Measurements from ENCODE around the gene PACRG. TPM values are rescaled to one million over a fixed set of nuclear protein-coding genes. Genes with fewer than 3 reads are reported as not detected.

PACRG gene
- total RNA-seq, 1 donor, result under 0.01 TPM

DNA sequence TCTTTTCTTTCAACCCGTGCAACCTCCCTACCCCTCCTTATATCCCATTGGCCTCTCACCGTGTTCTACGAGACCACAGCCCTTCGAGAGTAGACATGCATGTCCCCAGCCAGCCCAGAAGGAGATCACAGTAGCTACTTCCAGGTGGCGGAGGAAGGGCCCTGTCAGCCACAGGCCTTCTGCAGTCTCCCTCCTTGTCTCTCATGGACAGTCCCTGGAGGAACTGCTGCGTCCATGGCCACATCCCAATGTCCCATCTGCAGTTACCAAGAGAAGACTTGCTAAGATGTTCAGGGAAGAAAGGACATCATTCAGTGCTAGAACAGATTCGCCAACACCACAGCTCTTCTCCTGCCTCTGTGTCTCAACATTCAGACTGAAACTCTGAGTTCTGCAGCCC lies 625.2 kb downstream of the PACRG start:
- H3K4me3 ChIP-seq (ENCODE audit: low read depth, low read length), result no peak overlapping the region
- no peak for DNase-seq (ENCODE audit: low read depth)
- TF ChIP-seq CTCF (IDR thresholded peaks at IDR 0.05; ENCODE audit: insufficient read depth, low read depth, low read length), result no peak

- DNase-seq (ENCODE audit: low read depth), result peak; percentile 57
- H3K4me3 ChIP-seq (ENCODE audit: low read depth, low read length), result no peak overlapping the region
Measured at GRCh38 chr6:163354085-163354484, 626.3 kb downstream of the PACRG start.

DNA sequence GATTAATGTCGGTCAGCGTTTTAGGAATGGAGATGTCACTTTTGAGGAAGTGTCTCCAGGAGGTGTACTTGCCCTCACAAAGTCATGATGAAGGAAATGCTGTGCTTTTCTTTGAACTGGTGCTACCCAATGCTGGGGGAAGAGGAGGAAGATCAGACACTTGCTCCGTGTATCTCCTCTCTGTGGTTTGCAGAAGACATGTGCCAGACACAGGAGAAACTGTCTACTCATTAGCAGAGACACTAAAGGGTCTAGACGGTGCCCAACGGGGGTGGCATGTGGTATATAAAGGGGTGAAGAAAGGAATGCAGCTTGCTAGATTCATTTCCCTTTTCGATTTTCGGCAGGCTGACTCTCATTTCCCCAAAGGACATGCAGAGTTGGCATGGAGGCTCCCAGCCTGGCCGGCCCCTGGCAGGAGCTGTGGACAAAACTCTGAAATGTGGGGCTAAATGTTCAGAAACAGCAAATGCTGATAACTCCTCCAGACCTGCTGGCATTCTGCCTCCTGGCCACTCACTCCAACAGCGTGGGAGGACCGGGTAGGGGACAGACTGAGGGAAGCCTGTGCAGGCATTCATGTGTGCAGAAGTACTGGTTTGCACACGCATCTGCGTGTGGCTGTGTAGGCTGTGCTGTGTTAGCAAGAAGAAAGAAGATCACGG lies 627.1 kb downstream of the PACRG start:
- H3K4me3 ChIP-seq (ENCODE audit: low read depth, low read length), result no peak overlapping the region
- TF ChIP-seq CTCF (IDR thresholded peaks at IDR 0.05; ENCODE audit: insufficient read depth, low read depth, low read length), result no peak
- DNase-seq (ENCODE audit: low read depth), result peak; percentile 22

More at GRCh38 chr6:163354085-163354484, 626.3 kb downstream of the PACRG start:
- TF ChIP-seq CTCF (IDR thresholded peaks at IDR 0.05; ENCODE audit: insufficient read depth, low read depth, low read length), result no peak

- peak; percentile 51 for DNase-seq (ENCODE audit: low read depth)
- TF ChIP-seq CTCF (IDR thresholded peaks at IDR 0.05; ENCODE audit: insufficient read depth, low read depth, low read length), result no peak
- no peak overlapping the region for H3K4me3 ChIP-seq (ENCODE audit: low read depth, low read length)
Measured at GRCh38 chr6:163355426-163355991, 627.7 kb downstream of the PACRG start.

DNA sequence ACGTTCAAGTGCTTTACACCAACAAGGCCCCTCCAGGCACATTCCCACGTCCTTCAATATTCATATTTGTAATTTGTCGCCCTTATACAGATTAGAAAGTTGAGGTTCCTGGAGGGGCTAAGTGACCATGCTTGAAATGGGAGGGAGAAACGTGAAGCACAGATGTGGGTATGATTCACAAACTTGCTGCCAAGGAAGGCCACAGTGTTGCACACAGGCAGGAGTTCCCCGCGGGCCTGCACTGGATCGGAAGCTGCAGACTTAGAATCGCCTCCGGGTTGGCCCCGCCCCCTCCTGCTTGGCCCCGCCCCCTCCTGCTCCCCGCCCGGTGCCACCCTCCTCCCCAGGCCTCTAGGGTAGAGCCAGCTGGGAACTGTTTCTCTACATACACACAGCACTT lies 628.5 kb downstream of the PACRG start:
- no peak for TF ChIP-seq CTCF (IDR thresholded peaks at IDR 0.05; ENCODE audit: insufficient read depth, low read depth, low read length)
- peak; percentile 47 for DNase-seq (ENCODE audit: low read depth)
- H3K4me3 ChIP-seq (ENCODE audit: low read depth, low read length), result no peak overlapping the region

- no peak overlapping the region for H3K4me3 ChIP-seq (ENCODE audit: low read depth, low read length)
- DNase-seq (ENCODE audit: low read depth), result no peak
- TF ChIP-seq CTCF (IDR thresholded peaks at IDR 0.05; ENCODE audit: insufficient read depth, low read depth, low read length), result no peak
Measured at GRCh38 chr6:163356743-163357142, 629.0 kb downstream of the PACRG start.

Data from fibroblast of villous mesenchyme (primary cell).